Inflammatory macrophage treated with lipopolysaccharide for 4 hours (primary cell): ENCODE results near the gene BNIP3.

Experiments used
- DNase-seq: peaks from one replicate; pipeline ENCODE4 v3.0.0-alpha.2; 2020

Gene BNIP3

DNA sequence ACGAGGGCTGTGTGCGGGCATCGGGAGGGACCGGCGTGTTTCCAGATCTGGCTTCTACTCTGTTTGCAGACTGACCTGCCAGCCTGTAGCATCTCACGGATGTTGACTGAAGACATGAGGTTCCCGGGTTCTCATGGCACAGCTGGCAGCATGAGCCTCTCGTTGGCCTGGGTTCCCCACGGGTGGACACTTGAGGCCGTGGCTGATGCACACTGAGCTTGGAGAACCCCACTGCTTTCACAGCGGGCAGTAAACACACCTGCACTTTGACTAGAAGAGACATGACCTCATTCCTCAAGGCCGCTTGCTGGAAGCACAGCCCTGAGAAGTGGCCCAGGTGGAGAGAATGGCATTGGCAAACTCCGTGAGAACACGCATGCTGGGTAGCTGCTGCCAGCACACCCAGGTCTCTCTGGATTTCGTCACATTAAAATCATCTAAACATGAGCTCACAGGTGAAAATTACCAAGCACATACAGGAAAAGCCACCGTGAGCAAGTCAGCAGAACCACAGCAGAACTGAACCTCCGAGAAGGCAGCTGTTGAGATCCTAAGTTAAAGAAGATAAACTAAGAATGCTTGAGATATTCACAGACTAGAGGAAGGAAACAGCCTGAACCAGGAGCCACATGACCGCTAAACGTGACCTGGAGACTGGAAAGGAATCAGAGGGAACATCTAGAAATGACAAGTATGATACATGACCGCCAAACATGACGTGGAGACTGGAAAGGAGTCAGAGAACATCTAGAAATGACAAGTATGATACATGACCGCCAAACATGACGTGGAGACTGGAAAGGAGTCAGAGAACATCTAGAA is 32.5 kb downstream of the BNIP3 start:
- DNase-seq: no peak

GRCh38 chr10:131948501-131948900 is 33.2 kb downstream of the BNIP3 start:
- no peak for DNase-seq

- DNase-seq: no peak
Measured at GRCh38 chr10:131947631-131948347, 33.9 kb downstream of the BNIP3 start.

DNA sequence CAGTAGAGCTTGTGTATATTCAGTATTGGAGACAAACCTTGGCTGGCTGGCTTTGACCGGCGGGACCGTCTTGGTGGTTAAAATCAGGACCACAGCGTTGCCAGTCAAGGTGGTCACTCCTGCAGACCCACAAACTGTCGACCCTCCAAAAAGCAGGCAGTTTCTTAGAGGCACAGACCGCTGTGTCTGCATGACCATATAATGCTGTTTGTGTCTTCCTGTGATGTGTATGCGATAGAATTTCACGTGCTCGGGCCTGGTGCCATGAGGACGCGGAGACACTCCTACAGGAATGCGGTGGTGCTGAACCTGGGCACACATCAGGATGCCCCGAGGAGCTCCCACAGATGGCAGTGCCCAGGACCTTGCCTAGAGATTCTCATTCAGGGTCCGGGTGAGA is 34.8 kb downstream of the BNIP3 start:
- DNase-seq: no peak

GRCh38 chr10:131946321-131946751 is 35.4 kb downstream of the BNIP3 start:
- DNase-seq: no peak

DNA sequence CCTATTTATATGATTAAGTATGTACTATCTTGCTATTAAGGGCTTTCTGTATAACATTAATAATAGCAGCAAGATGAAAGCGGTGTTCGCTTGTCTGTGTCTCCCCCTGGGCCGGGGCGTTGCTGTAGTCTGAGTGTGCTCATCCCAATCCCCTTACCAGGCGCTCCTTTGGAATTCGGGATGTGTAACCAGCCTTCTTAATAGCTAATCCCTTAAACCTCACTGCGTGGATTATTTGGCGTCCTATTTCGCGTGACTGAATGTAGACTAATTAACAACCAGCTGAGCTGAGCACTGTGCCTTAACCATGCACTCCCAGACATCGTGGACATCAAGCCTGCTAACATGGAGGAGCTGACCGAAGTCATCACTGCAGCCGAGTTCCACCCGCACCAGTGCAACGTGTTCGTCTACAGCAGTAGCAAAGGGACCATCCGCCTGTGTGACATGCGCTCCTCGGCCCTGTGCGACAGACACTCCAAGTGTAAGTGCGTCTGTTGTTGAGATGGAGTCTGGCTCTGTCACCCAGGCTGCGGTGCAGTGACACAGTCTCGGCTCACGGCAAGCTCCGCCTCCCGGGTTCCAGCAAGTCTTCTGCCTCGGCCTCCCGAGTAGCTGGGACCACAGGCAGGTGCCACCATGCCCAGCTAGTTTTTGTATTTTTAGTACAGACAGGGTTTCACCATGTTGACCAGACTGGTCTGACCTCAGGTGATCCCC is 36.6 kb downstream of the BNIP3 start:
- DNase-seq: no peak

DNA sequence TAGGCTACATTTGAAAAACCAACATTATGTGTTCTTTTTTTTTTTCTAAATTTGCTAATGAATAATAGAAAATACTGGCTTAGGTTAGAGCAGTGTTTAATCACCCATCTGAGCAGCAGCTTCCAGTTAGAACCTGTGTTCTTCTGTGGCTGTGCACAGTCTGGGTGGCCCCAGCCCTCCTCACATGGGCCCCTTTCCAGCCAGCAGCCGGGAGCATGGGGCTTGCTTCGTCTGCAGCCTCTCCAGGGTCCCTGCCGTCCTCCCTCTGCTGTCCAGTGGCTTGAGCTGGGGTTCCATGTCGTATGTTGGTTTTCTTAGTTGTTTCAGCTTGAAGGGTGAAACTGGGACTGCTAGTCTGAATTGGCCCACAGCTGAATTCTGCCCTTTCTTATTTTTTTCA is 37.3 kb downstream of the BNIP3 start:
- DNase-seq: no peak

GRCh38 chr10:131943021-131943814 is 38.5 kb downstream of the BNIP3 start:
- peak; percentile 23 for DNase-seq

DNA sequence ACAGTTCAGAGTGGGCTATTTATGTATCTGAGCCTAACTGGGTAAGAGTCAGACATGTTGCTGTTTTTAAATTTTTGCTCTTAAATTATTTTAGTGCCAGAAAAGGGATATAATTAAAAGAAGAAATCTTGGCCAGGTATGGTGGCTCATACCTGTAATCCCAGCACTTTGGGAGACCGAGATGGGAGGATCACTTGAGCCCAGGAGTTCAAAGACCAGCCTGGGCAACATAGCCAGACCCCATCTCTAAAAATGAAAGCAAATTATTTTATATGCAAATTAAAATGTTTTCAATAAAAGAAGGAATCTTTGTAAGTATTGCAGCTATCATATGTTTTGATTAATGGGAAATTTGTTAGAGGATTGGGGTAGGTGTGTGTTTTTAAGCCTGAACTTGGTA is 39.3 kb downstream of the BNIP3 start:
- no peak for DNase-seq

GRCh38 chr10:131938681-131939080 is 43.0 kb downstream of the BNIP3 start:
- no peak for DNase-seq

GRCh38 chr10:131937836-131938235 is 43.9 kb downstream of the BNIP3 start:
- DNase-seq: no peak

GRCh38 chr10:131936736-131937135 is 45.0 kb downstream of the BNIP3 start:
- no peak for DNase-seq

DNA sequence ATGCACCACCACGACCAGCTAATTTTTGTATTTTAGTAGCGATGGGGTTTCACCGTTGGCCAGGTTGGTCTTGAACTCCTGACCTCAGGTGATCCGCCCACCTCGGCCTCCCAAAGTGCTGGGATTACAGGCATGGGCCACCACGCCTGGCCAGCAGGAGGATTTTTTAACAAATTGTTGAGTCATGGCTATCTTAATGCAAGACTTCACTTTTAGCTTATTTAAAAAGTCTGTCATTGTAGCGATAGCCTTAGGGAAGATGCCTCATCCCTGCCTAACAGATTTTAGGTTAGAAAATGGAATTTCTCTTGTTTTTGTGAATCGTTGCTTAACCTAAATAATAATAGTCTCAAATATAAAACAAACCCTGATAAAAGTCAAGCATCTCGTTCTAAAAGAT is 45.4 kb downstream of the BNIP3 start:
- DNase-seq: no peak

GRCh38 chr10:131935260-131935659 is 46.5 kb downstream of the BNIP3 start:
- DNase-seq: no peak

DNA sequence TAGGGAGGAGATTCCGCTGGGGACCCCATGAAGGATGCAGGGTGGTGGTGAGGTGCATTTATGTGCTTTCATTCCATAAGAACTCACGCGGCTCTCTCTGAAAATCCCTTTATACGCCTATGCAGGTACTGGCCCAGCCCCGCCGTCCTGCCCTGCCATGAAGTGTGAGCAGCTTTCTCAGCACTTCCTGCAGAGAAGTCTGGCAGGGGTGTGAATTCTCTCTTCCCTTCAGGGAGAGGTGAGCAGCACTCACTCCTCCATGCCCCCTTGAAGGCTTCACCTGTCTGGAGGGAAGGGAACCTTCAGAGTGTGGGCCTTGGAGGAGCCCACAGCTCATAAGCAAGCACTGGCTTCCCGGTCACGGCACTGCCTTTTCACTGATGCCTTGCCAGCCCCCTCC is 47.0 kb downstream of the BNIP3 start:
- no peak for DNase-seq

DNA sequence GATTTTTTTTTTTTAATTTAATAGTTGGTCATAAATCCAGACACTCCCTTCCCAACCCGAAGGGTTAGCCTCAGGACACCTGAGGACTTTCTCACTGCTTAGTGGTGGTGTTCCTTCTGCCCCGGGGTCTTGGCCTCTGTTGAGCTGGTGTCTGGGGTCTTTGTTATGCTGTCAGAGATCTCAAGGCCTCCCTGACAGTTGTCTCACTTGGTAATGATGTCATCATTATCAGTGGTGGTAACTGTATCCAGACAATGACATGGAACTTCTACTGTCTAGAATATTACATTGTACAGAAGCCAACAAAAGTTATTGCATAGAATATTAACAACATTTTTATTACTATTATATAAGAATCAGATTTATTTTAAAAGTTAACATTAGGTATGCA is 48.0 kb downstream of the BNIP3 start:
- no peak for DNase-seq

GRCh38 chr10:131933016-131933695 is 48.6 kb downstream of the BNIP3 start:
- DNase-seq: no peak

DNA sequence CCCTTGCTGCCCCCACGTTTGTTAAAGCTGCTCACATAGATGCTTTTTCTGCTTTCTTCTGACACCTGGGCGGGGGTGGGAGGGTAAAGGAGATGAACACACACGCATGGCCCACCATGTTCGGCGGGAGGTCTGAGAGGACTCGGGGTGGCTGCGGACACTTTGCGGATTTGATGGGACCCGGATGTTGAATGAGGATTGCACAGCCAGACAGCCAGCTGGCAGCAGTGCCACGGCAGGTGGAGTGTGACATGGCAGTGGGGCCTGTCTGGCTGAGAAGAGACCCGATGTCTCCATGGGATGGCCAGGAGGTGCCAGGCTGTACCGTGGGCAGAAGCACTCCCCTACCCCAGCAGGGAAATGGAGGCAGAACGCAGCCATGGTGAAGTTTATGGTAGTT is 49.7 kb downstream of the BNIP3 start:
- no peak for DNase-seq

DNA sequence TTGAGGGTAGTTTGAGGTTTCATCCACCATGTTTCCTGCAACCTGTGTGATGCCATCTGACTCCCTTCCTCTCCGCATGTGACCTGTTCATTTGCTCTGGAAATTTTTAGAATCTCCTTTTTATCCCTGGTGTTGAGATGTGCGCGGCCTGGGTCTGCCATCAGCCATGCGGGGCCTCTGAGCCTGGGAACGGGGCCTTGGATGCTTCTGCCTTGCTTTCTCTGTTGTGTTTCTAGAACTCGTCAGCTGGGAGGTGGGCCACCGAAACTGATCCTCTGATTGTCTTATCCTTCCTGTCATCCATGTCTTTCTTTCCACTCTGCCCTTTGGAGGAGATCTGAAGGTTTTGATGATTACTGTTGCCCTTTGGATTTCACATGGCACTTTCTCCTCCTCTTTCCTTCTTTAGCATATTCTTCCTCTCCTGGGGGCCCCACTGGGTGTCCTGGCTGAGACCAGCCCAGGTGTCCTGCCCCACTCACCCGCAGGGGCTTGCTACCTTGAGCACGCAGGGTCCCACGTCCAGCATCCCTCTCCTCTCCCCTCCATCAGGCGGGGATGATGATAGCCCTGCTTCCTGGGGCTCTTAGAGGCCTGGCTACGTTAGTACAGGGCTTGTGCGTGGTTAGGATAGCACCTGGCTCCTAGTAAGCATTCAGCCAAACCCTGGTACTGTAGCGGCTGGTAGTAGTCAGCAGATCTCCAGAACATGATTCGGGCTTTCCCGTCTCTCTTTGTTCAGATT is 51.0 kb downstream of the BNIP3 start:
- no peak for DNase-seq

- no peak for DNase-seq
Measured at GRCh38 chr10:131930150-131930549, 51.6 kb downstream of the BNIP3 start.

DNA sequence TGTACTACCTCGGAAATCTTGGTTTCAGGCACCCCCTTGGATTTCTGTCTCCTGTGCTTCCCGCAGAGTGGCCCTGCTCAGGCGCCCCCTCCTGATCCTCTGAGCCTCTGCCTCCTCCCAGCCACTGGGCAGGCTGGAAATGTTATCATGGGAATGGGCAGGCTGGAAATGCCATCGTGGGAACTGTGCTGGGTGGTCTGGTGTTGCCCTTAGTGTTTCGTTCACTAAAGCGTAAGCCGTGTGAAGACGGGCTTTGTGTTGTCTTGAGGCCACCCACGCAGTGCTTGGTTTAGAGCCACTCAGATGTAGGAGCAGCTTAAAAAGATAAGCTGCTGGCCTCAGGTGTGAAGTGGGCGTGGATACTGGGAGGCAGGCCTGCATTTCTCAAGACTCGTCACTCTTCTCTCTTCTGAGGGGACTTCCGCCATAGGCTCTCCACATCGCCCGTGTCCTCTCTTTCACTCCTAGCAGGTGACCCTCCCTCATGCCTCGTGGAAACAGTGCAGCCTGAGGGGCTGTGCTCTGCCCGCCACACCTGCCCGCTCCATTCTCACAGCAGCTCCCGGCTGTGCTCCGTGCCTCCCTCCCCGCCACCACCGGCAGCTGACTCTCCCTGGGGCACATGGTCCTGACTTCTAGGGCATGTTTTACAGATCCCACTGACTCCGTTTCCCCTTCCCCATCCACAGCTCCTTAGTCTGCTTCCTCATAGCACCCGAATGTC is 52.4 kb downstream of the BNIP3 start:
- DNase-seq: no peak
